HepG2 (cell line): ENCODE data around the gene RASSF9.

Experiments used
- ELF1 ChIP-seq: sonication (generic); formaldehyde crosslinking; IDR thresholded peaks from 2 replicates; pipeline ENCODE4 v1.4.0; 2020; ENCODE audit warnings: missing genetic modification reagents
- EZH2 ChIP-seq: conservative IDR thresholded peaks from 2 replicates; pipeline ENCODE4 v1.6.1; 2012; ENCODE audit warnings: mild to moderate bottlenecking, low read depth, low read length, moderate library complexity
- FOXK1 ChIP-seq: sonication (generic); formaldehyde crosslinking; IDR thresholded peaks from 2 replicates; pipeline ENCODE4 v1.4.0; 2020; ENCODE audit warnings: low read depth, missing genetic modification reagents, borderline replicate concordance
- JUN ChIP-seq: sonication (generic); formaldehyde crosslinking; IDR thresholded peaks from 2 replicates; pipeline ENCODE4 v1.4.0; 2020; ENCODE audit warnings: mild to moderate bottlenecking, missing genetic modification reagents
- NAIF1 ChIP-seq: sonication (generic); formaldehyde crosslinking; IDR thresholded peaks from 2 replicates; pipeline ENCODE4 v1.5.0; 2020; ENCODE audit warnings: mild to moderate bottlenecking, missing genetic modification reagents, borderline replicate concordance
- ZNF530 ChIP-seq: sonication (generic); formaldehyde crosslinking; IDR thresholded peaks from 2 replicates; pipeline ENCODE4 v1.5.0; 2020; ENCODE audit warnings: low read depth, mild to moderate bottlenecking, missing genetic modification reagents
- TF ChIP-seq, protein P1 (sequence below): sonication (generic); formaldehyde crosslinking; IDR thresholded peaks from 2 replicates; pipeline ENCODE4 v1.5.0; 2020; ENCODE audit warnings: missing genetic modification reagents
- TF ChIP-seq, protein P2 (sequence below): sonication (generic); formaldehyde crosslinking; IDR thresholded peaks from 2 replicates; pipeline ENCODE4 v1.4.0; 2020; ENCODE audit warnings: missing genetic modification reagents
- TF ChIP-seq, protein P3 (sequence below): sonication (generic); formaldehyde crosslinking; IDR thresholded peaks from 2 replicates; pipeline ENCODE4 v1.5.0; 2020; ENCODE audit warnings: mild to moderate bottlenecking, missing genetic modification reagents, moderate library complexity
- TF ChIP-seq, protein P4 (sequence below): sonication (generic); formaldehyde crosslinking; IDR thresholded peaks from 2 replicates; pipeline ENCODE4 v1.4.0; 2020; ENCODE audit warnings: missing genetic modification reagents
- TF ChIP-seq, protein P5 (sequence below): sonication (generic); formaldehyde crosslinking; conservative IDR thresholded peaks from 2 replicates; pipeline ENCODE4 v1.4.0; 2020; ENCODE audit warnings: missing genetic modification reagents
- TF ChIP-seq, protein P6 (sequence below): sonication (generic); formaldehyde crosslinking; IDR thresholded peaks from 2 replicates; pipeline ENCODE4 v1.4.0; 2020; ENCODE audit warnings: mild to moderate bottlenecking, missing genetic modification reagents

DNA sequence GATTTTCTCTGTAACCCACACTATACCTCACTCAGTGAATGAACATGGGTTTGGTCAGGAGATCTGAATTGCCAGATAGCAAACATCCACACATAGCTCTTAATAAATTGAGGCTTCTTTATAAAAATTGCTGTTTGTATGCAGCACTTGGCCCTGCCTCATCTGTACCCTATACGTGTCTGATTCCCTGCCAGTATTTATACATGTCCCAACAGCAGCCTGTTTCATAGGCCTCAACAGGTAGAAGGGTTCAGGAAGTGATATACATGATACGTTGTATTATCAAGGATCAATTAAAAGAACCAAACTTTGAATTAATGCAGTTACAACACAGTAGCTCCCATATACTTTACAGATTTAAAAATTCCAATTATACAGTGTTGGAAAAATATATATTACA lies 32.3 kb downstream of the RASSF9 start:
- TF ChIP-seq EZH2: no peak
- no peak for TF ChIP-seq JUN (CRISPR knock-in tag)
- TF ChIP-seq, protein P1, sequence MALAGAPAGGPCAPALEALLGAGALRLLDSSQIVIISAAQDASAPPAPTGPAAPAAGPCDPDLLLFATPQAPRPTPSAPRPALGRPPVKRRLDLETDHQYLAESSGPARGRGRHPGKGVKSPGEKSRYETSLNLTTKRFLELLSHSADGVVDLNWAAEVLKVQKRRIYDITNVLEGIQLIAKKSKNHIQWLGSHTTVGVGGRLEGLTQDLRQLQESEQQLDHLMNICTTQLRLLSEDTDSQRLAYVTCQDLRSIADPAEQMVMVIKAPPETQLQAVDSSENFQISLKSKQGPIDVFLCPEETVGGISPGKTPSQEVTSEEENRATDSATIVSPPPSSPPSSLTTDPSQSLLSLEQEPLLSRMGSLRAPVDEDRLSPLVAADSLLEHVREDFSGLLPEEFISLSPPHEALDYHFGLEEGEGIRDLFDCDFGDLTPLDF (CRISPR knock-in tag): no peak
- TF ChIP-seq, protein P2, sequence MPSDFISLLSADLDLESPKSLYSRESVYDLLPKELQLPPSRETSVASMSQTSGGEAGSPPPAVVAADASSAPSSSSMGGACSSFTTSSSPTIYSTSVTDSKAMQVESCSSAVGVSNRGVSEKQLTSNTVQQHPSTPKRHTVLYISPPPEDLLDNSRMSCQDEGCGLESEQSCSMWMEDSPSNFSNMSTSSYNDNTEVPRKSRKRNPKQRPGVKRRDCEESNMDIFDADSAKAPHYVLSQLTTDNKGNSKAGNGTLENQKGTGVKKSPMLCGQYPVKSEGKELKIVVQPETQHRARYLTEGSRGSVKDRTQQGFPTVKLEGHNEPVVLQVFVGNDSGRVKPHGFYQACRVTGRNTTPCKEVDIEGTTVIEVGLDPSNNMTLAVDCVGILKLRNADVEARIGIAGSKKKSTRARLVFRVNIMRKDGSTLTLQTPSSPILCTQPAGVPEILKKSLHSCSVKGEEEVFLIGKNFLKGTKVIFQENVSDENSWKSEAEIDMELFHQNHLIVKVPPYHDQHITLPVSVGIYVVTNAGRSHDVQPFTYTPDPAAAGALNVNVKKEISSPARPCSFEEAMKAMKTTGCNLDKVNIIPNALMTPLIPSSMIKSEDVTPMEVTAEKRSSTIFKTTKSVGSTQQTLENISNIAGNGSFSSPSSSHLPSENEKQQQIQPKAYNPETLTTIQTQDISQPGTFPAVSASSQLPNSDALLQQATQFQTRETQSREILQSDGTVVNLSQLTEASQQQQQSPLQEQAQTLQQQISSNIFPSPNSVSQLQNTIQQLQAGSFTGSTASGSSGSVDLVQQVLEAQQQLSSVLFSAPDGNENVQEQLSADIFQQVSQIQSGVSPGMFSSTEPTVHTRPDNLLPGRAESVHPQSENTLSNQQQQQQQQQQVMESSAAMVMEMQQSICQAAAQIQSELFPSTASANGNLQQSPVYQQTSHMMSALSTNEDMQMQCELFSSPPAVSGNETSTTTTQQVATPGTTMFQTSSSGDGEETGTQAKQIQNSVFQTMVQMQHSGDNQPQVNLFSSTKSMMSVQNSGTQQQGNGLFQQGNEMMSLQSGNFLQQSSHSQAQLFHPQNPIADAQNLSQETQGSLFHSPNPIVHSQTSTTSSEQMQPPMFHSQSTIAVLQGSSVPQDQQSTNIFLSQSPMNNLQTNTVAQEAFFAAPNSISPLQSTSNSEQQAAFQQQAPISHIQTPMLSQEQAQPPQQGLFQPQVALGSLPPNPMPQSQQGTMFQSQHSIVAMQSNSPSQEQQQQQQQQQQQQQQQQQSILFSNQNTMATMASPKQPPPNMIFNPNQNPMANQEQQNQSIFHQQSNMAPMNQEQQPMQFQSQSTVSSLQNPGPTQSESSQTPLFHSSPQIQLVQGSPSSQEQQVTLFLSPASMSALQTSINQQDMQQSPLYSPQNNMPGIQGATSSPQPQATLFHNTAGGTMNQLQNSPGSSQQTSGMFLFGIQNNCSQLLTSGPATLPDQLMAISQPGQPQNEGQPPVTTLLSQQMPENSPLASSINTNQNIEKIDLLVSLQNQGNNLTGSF (CRISPR knock-in tag): no peak
- TF ChIP-seq, protein P3, sequence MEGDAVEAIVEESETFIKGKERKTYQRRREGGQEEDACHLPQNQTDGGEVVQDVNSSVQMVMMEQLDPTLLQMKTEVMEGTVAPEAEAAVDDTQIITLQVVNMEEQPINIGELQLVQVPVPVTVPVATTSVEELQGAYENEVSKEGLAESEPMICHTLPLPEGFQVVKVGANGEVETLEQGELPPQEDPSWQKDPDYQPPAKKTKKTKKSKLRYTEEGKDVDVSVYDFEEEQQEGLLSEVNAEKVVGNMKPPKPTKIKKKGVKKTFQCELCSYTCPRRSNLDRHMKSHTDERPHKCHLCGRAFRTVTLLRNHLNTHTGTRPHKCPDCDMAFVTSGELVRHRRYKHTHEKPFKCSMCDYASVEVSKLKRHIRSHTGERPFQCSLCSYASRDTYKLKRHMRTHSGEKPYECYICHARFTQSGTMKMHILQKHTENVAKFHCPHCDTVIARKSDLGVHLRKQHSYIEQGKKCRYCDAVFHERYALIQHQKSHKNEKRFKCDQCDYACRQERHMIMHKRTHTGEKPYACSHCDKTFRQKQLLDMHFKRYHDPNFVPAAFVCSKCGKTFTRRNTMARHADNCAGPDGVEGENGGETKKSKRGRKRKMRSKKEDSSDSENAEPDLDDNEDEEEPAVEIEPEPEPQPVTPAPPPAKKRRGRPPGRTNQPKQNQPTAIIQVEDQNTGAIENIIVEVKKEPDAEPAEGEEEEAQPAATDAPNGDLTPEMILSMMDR: no peak
- TF ChIP-seq NAIF1 (CRISPR knock-in tag): no peak
- TF ChIP-seq, protein P4, sequence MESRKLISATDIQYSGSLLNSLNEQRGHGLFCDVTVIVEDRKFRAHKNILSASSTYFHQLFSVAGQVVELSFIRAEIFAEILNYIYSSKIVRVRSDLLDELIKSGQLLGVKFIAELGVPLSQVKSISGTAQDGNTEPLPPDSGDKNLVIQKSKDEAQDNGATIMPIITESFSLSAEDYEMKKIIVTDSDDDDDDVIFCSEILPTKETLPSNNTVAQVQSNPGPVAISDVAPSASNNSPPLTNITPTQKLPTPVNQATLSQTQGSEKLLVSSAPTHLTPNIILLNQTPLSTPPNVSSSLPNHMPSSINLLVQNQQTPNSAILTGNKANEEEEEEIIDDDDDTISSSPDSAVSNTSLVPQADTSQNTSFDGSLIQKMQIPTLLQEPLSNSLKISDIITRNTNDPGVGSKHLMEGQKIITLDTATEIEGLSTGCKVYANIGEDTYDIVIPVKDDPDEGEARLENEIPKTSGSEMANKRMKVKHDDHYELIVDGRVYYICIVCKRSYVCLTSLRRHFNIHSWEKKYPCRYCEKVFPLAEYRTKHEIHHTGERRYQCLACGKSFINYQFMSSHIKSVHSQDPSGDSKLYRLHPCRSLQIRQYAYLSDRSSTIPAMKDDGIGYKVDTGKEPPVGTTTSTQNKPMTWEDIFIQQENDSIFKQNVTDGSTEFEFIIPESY (CRISPR knock-in tag): no peak
- TF ChIP-seq, protein P5, sequence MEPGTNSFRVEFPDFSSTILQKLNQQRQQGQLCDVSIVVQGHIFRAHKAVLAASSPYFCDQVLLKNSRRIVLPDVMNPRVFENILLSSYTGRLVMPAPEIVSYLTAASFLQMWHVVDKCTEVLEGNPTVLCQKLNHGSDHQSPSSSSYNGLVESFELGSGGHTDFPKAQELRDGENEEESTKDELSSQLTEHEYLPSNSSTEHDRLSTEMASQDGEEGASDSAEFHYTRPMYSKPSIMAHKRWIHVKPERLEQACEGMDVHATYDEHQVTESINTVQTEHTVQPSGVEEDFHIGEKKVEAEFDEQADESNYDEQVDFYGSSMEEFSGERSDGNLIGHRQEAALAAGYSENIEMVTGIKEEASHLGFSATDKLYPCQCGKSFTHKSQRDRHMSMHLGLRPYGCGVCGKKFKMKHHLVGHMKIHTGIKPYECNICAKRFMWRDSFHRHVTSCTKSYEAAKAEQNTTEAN: no peak
- TF ChIP-seq, protein P6, sequence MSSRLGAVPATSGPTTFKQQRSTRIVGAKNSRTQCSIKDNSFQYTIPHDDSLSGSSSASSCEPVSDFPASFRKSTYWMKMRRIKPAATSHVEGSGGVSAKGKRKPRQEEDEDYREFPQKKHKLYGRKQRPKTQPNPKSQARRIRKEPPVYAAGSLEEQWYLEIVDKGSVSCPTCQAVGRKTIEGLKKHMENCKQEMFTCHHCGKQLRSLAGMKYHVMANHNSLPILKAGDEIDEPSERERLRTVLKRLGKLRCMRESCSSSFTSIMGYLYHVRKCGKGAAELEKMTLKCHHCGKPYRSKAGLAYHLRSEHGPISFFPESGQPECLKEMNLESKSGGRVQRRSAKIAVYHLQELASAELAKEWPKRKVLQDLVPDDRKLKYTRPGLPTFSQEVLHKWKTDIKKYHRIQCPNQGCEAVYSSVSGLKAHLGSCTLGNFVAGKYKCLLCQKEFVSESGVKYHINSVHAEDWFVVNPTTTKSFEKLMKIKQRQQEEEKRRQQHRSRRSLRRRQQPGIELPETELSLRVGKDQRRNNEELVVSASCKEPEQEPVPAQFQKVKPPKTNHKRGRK (CRISPR knock-in tag): no peak
- TF ChIP-seq ELF1 (CRISPR knock-in tag): no peak
- TF ChIP-seq ZNF530 (CRISPR knock-in tag): no peak
- TF ChIP-seq FOXK1 (CRISPR knock-in tag): no peak
